NCI-H146 treated with DMSO at 0.1 percent for 48 hours (cell line): ENCODE data around the gene TANC1.
A peak's percentile ranks its signal among the peaks of the same experiment; 100 is the strongest.

Experiments used
- DNase-seq: peaks from one replicate; lab custom pipeline; 2025; ENCODE audit not compliant: unreplicated experiment; lab: John Stamatoyannopoulos, UW

TANC1 gene

DNA sequence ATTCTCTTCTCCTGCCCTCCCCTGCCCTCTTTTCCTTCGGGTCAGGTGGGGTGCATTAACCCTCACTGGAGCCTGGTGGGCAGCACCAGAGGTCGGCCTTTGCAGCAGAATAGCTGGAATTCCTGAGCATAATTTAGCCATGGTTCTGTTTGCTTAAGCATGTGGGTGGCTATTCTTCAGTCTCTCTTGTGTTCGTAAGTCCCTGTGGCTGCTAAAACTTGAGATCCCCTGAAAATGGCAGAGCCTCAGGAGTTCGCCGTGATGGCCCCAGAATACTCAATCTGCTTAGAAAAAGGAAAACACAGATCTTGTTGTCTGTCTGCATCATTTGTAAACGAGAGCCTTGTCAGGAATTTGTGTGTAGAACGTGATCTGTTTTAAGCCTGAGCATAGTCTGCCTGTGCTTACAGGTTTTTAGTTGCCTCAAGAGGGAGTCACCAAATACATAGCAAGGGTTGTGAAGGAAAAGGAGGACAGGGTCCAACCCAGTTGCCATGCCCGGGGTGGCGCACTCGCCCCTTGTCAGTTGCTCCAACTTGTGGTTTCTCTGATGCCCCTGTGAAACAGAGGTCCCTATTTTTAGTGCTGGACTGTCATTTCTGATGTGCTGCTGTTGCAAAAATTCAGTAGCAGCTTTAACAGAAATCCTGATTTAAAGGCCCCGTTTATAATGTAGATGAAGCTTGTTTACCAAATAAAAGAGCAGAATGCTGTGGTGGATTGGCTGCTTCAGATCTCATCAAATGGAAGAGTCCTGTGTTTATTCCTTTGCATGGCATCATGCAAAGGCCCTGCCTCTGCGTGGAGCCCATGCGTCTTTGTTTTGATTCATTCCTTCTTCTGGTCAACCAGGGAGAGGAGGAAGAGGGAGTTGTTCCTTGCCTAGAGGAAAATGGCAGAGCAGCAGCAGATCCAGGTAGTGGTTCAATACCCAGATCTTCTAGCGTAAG lies 243.3 kb downstream of the TANC1 start:
- DNase-seq, result no peak

DNA sequence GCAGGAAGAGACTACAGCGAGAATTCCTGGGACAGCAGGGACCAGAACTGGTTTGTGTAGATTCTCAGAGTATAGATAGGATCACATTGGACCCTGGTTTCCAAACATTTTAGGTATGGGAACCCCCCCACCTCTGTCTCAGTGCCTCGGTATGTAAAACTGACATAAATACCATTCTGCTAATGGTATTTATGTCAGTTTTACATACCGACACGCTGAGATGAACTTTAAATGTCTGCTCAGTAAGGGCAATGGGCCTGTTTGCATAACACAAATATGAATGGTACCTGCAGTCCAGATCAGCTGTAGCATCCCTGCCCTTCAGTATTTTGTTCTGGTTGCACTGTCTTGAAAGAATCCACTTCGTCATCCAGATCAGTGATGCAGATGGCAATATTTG lies 244.9 kb downstream of the TANC1 start:
- DNase-seq, result no peak

DNA sequence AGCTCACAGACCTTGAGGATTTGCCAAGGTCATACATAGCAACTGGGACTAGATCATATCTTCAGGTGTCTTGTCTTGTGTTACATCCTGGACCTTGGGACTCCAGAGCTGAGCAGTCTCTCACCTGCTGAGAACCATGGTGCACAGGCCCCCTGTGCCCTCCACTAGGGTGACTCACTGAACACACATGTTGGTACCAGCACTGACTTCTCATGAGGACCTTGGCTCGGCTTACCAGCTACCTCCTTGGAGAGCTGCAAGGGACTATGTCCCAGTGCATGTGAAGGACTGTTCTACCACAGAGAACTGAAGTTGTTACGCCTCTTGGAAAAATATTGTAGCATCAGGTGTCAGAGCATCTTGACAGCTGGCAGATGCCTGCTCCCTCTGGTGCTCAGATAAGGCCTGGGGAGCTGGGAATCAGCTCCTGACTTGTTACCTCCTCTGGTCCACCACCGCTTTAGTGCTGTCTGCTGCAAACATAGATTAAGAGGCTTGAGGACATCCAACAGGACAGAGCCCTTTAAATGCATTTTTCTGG lies 246.0 kb downstream of the TANC1 start:
- no peak for DNase-seq

DNA sequence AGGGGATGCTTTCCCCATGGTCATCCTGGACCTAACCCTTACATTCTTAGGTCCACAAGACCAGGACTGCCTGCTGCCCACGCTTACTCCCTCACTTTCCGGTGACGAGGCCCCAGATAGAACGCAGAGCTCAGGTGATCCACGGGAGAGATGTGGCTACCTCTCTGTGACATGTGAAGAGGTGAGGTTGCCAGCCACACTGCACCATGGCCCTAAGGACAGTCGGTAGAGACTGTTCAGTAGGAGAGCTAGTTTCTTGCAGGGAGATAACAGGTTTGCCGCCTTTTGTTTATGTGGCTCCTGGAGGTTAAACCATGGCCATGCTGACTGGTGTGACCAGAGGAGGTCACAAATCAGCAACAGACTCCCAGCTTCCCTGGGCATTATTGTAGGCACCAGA lies 246.7 kb downstream of the TANC1 start:
- no peak for DNase-seq

DNA sequence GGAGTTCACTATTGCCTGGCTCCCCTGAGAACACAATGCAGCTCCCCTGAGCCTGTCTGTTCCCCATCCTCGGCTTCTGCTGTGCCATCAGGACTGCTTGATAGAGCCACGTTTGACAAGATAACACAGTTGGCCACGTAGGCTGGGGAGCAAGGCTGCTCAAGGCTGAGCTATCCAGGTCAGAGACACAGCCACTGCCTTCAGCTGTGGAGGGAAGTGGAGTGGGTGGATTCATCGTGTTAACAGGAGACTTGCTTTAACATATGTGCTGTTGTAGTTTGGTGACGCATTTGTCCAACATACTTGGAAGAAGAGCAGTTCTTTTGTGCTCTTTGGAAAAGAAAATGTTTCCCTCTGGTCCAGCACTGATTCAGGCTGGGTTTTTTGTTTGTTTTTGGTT lies 249.2 kb downstream of the TANC1 start:
- no peak for DNase-seq

DNA sequence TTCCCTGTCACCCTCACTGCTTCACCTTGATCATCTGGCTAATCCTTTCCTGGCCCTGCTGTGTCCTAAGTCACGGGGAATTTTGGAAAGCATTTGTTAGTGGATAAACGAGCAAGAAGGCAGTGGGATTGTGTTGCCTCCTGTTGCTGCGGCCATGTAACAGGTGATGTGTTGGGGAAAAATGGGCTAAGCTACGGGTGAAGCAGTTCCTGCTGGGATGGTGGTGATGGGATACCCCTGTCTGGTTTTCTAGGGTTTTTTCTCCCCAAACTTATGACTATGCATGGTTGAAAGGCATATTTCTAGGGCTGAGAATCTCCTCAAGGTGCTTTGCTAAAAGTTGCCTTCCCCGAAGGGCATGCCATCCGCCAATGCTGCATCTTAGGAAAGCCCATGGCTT lies 249.9 kb downstream of the TANC1 start:
- no peak for DNase-seq

DNA sequence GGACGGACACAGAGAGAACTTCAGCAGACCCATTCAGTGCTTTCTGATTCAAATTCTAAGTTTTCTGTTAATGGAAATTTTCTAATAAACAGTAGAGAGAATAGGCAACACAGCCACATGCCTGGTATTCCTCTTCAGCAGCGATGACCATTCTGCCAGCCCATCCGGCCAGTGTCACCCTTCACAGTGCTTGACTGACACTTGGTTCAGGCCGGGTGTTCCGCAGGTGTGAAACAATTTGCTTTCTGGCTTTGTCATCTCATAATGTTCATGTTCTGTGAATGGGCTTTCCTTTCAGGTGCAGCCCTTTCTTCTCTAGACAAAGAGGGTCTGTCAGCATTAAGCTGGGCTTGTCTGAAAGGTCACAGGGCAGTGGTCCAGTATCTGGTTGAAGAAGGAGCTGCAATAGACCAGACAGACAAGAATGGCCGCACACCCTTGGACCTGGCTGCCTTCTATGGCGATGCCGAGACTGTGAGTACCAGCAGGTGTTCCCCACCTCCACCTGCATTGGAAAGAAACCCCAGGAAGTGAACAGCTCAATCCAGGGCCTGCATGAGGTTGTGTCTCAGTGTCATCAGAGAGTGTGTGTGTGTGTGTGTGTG lies 251.1 kb downstream of the TANC1 start:
- no peak for DNase-seq

DNA sequence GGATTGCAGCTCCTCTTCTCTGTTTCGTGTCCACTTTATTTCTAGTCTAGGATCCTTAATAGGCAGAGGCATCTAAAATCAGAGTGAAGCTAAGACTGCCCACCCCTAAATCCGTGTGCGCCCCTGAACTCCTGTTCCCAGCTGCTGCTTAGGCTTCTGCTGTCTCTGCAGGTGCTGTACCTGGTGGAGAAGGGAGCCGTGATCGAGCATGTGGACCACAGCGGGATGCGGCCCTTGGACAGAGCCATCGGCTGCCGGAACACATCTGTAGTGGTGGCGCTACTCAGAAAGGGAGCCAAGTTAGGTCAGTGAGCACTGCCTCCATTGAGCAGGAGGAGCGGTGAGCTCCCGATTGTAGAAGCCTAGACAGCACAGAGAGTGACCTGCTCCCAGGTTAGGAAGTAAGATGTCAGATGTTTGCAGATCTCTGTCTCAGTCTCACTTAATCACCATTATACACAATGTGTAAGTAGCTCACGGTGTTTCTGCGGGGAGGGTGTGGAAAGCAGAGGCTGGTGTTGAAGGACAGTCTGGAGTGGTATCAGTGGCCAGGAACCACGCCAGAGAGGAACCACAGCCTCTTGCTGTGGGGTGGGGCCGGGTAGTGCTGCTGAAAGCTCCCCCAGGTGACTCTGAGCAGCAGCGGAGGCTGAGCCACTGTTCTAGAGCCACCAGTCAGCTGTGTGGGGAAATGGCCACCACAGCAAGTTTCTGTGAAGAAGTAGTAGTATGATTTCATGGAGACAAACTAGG lies 255.8 kb downstream of the TANC1 start:
- no peak for DNase-seq

DNA sequence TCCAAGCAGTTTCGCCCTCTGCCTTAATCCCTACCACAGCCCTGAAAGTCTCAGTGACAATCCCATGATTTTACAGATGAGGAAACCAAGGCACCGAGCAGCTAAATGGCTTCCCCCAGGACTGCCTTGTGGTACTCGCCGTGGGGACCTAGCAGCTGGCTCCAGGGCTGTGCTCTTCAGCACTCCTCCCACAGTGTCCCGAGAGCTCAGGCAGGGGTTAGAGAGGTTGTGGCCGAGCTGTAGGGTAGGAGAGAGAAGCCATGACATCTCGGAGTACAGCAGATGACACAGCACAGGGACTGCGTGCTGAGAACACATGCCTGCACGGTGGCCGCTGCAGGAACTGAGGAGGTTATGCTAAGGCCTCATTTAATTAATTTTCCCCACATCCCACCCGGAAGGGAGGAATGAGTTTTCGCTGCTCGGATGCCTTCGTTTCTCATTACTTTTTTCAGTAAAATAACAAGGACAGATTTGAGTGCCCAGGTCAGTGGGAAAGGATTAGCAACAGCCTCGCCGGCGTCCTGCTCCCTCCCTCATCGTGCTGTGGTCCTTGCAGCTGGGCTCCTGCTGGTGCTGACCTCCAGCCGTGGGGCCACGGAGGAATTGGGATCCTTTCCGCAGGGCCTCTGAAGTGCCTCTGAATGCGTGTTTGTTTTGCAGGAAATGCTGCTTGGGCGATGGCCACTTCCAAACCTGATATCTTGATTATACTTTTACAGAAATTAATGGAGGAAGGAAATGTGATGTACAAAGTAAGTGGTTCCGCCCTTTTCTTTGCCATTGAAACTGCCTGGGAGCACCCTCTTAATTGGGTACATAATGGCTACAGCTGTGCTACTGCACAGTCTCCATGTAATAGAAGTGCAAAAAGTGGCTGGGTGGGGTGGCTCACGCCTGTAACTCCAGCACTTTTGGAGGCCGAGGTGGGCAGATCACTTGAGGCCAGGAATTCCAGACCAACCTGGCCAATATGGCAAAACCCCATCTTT lies 256.9 kb downstream of the TANC1 start:
- DNase-seq, result no peak

DNA sequence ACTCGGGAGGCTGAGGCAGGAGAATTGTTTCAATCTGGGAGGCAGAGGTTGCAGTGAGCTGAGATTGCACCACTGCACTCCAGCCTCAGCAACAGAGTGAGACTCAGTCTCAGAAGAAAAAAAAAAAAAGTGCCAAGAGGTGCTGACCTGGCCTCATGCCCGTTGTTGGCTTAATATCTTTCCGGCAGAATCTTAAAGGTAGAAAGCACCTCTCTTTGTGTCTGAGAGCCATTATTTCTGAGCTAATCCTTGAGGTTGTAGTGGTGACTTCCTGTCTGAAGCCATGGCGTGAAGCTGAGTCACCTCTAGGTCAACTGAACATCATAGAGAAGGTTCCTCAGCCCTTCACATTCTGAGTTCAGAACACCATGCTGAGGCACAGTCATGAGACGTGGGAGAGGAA lies 257.6 kb downstream of the TANC1 start:
- DNase-seq, result no peak

DNA sequence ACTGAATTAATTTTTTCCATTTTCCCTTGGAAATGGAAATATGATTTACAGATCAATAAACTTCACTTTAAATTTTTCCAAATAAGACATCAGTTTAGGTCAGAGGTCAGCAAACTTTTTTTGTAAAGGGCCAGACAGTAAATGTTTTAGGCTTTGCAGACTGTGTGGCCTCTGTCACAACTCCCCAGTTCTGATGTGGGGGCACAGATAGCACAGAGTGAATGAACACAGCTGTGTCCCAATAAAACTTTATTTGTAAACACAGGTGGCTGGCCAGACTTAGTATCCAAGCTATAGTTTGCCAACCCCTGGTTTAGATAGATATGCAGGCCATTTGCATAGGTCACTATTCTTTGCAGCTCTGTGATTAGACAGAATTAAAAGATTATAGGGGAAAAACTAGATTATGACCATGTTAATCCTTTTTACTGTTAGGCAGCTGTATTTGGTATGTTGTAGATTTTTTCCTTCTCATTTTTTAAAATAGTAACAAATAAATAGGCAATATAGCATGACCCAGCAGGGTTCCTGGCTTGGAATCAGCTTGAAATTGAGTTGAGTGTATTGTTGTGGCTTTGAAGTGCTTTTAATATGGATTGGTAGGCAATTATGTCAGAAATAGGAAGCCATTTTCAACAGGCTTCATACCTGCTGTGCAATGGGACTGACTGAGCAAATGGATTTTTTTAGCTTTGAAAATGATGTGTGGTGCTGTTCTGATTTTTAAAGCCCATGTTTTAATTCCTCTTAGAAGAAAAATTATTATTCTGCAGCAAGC lies 258.4 kb downstream of the TANC1 start:
- peak; percentile 24 for DNase-seq

DNA sequence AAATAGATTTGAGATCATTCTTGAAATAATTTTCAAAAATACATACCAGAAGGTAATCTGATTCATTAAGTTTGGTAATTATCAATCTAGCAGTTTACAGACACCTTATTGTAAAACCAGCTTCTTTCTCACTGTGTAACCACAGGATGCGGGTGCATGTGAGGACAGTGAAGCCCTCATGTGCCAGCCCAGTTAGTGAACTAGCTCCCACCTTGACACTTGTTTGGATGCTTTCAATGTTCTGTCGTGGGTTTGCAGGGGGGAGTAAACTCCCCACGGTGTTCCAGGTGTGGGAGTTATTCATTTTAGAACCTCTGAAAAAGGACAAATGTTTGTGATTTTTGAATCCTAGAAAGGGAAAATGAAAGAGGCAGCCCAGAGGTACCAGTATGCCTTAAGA lies 259.0 kb downstream of the TANC1 start:
- no peak for DNase-seq

DNA sequence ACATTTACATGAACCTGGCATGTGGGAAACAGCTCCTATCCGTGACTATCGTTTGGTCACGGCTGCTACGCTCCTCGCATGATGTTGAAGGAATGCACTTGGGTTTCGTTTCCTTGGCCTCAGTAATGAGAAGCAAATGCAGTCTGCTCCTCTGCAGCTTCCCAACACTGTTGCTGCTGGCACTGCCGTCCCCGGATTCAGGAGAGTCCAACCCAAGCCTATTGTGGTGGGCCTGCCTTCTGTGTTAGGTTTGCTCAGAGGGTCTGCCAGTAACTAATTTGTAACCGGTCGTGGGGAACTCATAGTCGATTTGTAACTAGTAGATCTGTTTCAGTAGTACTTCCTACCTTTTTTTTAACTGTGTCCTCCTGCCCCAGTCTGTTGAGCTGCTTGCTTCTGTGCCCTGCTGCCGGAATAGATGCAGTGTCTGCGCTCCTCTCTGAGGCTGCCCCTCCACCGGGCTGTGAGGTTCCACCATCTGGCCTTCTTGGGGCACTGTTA lies 259.7 kb downstream of the TANC1 start:
- no peak for DNase-seq

DNA sequence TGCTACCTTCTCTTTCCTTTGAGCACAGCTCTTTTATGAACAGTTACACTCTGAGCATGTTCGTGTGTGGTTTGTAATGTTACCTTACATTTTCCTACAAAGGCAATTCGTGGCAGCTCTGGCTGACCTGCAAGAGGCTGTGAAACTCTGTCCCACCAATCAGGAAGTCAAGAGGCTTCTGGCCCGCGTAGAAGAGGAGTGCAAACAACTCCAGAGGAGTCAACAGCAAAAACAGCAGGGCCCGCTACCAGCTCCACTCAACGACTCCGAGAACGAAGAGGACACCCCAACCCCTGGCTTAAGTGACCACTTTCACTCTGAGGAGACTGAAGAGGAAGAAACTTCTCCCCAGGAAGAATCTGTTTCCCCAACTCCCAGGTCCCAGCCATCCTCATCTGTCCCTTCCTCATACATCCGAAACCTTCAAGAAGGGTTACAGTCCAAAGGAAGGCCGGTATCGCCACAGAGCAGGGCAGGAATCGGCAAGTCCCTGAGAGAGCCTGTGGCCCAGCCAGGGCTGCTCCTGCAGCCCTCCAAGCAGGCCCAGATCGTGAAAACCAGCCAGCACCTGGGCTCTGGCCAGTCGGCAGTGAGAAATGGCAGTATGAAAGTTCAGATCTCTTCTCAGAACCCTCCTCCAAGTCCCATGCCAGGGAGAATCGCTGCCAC lies 261.2 kb downstream of the TANC1 start:
- no peak for DNase-seq

DNA sequence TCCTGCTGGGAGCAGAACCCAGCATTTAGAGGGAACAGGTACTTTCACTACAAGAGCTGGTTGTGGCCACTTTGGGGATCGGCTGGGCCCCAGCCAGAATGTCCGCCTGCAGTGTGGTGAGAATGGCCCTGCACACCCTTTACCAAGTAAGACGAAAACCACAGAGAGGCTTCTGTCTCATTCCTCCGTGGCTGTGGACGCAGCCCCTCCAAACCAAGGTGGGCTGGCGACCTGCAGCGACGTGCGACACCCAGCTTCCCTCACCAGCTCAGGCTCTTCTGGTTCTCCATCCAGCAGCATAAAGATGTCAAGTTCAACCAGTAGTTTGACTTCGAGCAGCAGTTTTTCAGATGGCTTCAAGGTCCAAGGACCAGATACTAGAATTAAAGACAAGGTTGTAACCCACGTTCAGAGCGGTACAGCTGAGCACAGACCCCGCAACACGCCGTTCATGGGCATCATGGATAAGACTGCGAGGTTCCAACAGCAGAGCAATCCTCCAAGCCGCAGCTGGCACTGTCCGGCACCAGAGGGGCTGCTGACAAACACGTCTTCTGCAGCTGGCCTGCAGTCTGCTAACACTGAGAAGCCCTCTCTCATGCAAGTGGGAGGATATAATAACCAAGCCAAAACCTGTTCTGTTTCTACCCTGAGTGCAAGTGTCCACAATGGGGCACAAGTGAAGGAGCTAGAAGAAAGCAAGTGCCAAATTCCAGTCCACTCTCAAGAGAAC lies 261.9 kb downstream of the TANC1 start:
- DNase-seq, result no peak

DNA sequence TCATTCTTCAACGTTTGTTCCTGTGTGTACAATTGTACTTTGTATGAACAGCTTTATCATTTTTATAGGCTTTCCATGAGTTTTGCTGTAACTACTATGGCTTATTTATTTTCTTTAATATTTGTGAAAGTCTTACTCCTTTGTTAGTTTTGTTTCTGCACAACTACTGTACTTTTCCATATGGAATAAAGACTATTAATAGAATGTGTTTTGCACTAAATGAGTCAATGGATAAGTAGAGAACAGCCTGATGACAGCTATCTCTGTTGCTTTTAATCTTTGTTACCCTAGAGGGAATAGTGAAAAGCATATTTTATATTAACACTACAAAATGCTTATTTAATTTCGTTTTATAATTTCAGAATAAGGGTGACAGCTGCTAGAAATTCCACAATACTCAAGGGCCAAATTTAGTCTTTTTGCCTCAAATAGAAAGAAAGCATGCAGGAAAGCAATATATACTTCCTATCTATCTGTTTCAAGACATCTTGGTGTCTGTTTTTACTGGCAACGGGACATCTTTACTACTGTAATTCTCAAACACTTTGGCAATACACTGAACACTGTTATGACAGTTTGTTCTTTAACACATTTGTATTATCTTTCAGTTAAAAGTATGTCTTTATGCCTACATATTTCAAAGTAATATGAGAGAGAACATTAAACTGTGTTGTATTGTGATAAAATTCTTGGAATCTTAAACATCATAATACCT lies 264.2 kb downstream of the TANC1 start:
- DNase-seq, result no peak

DNA sequence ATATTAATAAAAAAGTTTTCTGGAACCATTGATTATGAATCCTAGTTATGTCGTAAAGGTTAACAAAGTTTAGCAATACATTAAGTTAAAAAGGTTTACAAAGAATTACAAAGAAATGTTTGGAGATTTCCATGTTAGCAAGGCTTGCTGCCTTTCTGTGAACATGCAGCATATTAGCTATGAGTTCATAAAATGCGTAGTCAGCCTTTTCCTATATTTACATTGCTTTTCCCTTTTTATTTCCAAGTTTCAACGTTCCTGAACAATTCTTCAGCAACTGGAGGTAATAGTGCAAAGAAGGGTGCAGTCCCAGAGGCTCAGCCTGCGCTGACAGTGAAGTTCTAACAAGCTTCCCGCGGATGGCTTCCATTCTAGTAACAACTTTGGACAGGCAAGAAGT lies 266.4 kb downstream of the TANC1 start:
- DNase-seq, result no peak

DNA sequence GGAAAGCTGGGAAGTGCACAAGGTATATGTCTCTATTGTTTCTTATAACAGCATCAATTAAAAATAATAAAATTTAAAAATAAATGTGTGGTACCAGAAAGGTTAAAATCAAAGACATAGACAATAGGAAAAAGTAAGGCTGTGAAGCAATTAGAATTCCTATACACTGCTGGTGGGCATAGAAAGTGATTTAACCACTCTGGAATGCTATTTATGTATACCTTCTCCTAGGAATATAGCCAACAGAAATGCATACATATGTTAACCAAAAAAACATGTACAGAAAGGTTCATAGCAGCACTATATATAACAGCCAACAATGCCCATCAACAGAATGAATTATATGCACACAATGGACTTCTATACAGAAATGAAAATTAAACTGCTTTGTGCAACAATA lies 275.1 kb downstream of the TANC1 start:
- no peak for DNase-seq
